Activated naive CD8-positive, alpha-beta T cell treated with anti-CD3 and anti-CD28 coated beads for 36 hours (primary cell): ENCODE data around the gene PSMB8. TPM values are rescaled to one million over a fixed set of nuclear protein-coding genes. Genes with fewer than 3 reads are reported as not detected.
A peak's percentile ranks its signal among the peaks of the same experiment; 100 is the strongest.

Experiments
- DNase-seq: peaks from one replicate; pipeline ENCODE4 v3.0.0; 2021
- H3K27ac Mint-ChIP-seq: one replicate; pipeline ENCODE4 v1.8.0; 2022; ENCODE audit warnings: mild to moderate bottlenecking, moderate library complexity, mixed read lengths
- H3K27me3 Mint-ChIP-seq: one replicate; pipeline ENCODE4 v1.8.0; 2022; ENCODE audit warnings: mild to moderate bottlenecking, mixed read lengths
- H3K36me3 Mint-ChIP-seq: one replicate; pipeline ENCODE4 v1.8.0; 2021; ENCODE audit warnings: mild to moderate bottlenecking, mixed read lengths
- H3K4me1 Mint-ChIP-seq: one replicate; pipeline ENCODE4 v1.8.0; 2021; ENCODE audit warnings: mixed read lengths
- H3K4me3 Mint-ChIP-seq: one replicate; pipeline ENCODE4 v1.8.0; 2022; ENCODE audit warnings: mild to moderate bottlenecking, moderate library complexity, mixed read lengths
- H3K9me3 Mint-ChIP-seq: one replicate; pipeline ENCODE4 v1.8.0; 2022; ENCODE audit warnings: mixed read lengths
- total RNA-seq, 2 experiments: library from RNA; stranded (reverse); gene quantifications; one replicate each; pipeline ENCODE4 v1.2.3, GENCODE V29; 2021

PSMB8 gene
- total RNA-seq, 2 experiments from 2014 or later: 385 to 393 TPM

DNA sequence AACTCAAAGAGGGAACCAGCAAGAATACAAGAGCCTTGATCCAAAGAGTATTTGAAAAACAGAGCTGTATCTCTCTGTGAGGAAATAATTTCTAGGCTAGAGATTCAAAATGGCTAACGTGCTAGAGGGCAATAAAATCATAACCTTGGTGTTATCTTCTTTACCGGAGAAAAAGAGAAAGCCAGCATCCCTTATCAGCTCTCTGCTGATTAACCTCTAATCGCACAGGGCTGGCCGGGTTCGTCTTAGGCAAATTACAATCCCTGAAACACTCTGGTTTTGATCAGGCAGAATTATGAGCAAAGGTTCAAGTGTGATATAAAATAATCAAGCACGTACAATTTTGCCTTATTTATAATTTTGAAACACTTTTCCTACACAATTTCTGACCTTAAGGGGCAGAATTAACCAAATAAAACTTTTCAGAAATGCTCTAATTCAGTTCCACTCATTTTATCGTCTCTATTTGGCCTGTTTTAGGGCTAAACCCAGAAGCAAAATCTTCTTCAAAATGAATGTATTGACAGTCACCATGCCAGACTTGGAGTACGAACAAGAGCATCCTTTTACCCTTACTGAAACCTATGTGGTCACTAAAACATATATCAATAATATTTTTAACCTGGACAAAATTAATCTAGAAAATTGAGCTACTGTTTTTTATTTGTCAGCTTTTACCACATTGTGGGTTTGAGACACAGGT is 23.9 kb upstream of the PSMB8 start:
- Mint-ChIP-seq H3K27me3 (no peaks in the 10 kb centered on the region), H3K4me1 (peaks cover 52% of the 10 kb centered on the region), H3K4me3 (peak overlapping the region; percentile 58), H3K9me3 (no peaks in the 10 kb centered on the region), H3K36me3 (peaks cover 14% of the 10 kb centered on the region), H3K27ac (peak overlapping the region; percentile 88)
- DNase-seq: no peak

DNA sequence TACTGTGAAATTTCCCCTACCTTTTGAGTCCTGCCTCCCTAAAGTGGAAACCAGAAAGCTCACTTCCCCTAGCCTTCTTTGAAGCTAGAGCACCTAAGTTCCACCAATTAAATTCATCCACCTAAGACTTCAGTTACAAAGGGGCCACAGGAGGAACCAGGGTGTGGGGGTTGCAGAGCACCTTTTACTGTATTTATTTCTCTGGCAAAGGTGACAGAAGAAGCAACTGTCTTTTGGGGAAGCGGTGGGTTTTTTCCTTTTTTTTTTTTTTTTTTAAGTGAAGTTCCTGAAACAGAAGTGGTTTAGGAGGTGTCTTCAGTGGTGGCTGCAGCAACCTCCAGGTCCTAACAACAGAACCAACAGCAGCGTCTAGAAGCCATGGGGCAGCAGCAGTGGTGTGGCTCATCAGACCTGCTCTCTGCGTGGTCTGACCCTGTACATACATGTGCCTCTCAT is 23.2 kb upstream of the PSMB8 start:
- H3K4me3 Mint-ChIP-seq: peak overlapping the region; percentile 58
- peaks cover 52% of the 10 kb centered on the region for H3K4me1 Mint-ChIP-seq
- H3K27ac Mint-ChIP-seq: peak overlapping the region; percentile 88
- H3K36me3 Mint-ChIP-seq: peaks cover 14% of the 10 kb centered on the region
- H3K9me3 Mint-ChIP-seq: no peaks in the 10 kb centered on the region
- H3K27me3 Mint-ChIP-seq: no peaks in the 10 kb centered on the region
- no peak for DNase-seq

DNA sequence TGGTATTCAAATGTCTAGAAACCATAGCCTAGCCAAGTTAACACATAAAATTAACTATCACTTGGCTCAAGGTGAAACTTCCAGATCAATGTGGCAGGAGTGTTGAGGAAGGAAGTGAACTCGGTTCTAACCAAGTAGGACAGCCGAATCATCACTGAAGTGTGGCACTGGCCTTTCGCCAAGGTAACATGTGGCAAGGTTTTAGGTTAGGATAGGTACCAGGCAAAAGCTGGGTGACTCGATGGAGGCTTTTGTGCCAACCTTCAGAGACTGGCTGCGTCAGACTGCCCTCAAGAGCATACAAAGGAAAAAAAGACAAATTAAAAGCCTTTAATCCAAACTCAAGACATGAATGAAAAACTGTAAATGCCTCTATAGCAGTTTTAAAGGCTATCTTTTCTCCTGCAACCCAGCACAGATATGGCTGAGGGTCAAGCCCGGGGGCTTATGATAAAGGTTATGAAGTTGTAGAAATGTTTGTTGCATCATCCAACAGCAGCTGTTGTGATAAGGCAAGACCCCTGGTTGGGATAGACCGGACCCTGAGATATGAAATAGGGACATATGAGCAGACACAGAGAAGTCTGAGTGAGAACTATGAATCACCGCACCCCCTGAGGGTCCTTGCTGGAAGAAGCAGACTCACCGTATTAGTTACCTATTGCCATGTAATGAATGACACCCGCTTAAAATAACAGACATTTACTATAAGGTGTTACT is 22.0 kb upstream of the PSMB8 start:
- no peak for DNase-seq
- Mint-ChIP-seq H3K4me3 (no peak overlapping the region), H3K9me3 (no peaks in the 10 kb centered on the region), H3K27me3 (no peaks in the 10 kb centered on the region), H3K4me1 (peaks cover 50% of the 10 kb centered on the region), H3K27ac (peak overlapping the region; percentile 88), H3K36me3 (peaks cover 19% of the 10 kb centered on the region)

DNA sequence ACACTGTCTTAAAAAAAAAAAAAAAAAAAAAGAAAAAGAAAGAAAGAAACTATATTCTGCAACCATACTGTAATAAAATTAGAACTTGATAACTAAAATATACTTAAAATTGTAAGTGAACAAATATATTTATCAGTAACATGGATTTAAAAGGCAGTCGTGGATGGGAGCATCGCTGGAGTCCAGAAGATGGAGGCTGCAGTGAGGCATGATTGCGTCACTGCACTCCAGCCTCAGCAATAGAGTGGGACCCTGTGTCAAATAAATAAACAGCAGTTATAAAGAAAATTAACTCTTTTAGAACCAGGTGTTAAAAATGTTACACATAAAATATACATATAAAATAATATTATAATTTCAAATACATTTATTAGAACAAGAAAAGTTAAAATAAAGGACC is 18.9 kb upstream of the PSMB8 start:
- Mint-ChIP-seq H3K4me3 (no peak overlapping the region), H3K36me3 (peaks cover 44% of the 10 kb centered on the region), H3K9me3 (no peaks in the 10 kb centered on the region), H3K4me1 (peaks cover 58% of the 10 kb centered on the region), H3K27ac (peak overlapping the region; percentile 54), H3K27me3 (no peaks in the 10 kb centered on the region)
- DNase-seq: no peak

DNA sequence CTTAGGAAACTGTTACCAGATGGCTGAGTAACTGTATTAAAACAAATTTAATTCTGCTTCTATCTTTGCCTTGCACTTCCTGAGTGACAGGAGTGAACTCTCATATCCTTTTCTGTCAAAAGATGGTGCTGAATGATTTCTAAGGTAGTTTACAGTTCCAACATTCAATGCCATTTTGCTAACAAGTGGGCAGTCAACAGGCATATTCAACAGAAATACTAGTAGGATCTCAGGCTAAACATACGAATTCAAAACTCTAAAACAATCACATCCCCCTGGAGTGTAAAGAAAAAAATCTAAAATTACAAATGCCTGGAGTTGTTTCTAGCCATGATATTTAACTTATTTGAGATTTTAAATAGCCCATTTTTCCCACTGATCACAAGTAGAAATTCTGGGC is 16.8 kb upstream of the PSMB8 start:
- no peaks in the 10 kb centered on the region for H3K9me3 Mint-ChIP-seq
- no peak overlapping the region for H3K4me3 Mint-ChIP-seq
- H3K4me1 Mint-ChIP-seq: peaks cover 55% of the 10 kb centered on the region
- peak overlapping the region; percentile 70 for H3K27ac Mint-ChIP-seq
- no peaks in the 10 kb centered on the region for H3K27me3 Mint-ChIP-seq
- no peak for DNase-seq
- H3K36me3 Mint-ChIP-seq: peaks cover 58% of the 10 kb centered on the region

DNA sequence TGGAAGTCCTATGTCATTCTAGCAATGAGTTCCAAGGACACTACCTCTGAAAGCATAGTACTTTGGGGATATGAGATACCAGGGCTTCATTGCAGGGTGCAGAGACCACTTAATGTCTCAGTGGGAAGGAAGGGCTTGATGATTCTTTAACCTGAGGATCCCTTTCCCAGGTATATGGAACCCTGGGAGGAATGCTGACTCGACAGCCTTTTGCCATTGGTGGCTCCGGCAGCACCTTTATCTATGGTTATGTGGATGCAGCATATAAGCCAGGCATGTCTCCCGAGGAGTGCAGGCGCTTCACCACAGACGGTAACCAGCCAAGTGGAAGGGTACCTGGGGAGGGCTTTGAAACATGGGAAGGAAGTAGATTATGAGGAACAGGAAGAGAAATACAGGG is 14.3 kb upstream of the PSMB8 start:
- H3K36me3 Mint-ChIP-seq: peaks cover 65% of the 10 kb centered on the region
- peak overlapping the region; percentile 82 for H3K27ac Mint-ChIP-seq
- peak overlapping the region; percentile 53 for H3K4me3 Mint-ChIP-seq
- H3K4me1 Mint-ChIP-seq: peaks cover 52% of the 10 kb centered on the region
- H3K27me3 Mint-ChIP-seq: no peaks in the 10 kb centered on the region
- DNase-seq: no peak
- no peaks in the 10 kb centered on the region for H3K9me3 Mint-ChIP-seq

DNA sequence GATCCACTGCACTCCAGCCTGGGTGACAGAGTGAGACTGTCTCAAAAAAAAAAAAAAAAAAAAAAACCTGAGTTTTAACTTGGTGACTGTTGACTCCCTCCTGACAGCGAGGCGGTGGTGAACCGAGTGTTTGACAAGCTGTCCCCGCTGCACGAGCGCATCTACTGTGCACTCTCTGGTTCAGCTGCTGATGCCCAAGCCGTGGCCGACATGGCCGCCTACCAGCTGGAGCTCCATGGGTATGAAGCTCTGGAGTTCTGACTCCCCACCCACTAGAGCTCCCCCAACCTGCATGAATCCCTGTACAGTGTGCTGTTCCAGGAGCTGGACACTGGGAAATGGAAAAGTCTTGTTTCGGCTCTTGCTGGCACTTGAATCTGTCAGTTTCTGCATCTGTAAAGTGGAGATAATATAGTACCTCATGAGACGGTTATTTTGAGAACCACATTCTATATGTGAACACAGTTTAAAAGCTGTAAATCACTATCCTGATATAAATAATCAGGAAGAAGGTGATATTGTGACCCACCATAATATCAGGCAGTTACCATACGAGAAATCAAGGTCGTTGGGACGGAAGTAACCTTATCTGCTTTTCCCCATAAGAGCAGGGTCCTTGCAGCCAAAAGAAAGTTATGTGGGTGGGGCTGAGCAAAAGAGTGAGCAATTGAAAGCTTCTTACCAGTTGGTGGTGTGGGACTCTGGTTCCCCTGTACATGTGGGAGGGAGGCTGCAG is 13.5 kb upstream of the PSMB8 start:
- DNase-seq: no peak
- Mint-ChIP-seq H3K4me1 (peaks cover 52% of the 10 kb centered on the region), H3K27ac (peak overlapping the region; percentile 82), H3K27me3 (no peaks in the 10 kb centered on the region), H3K36me3 (peaks cover 69% of the 10 kb centered on the region), H3K9me3 (no peaks in the 10 kb centered on the region), H3K4me3 (peak overlapping the region; percentile 99)

DNA sequence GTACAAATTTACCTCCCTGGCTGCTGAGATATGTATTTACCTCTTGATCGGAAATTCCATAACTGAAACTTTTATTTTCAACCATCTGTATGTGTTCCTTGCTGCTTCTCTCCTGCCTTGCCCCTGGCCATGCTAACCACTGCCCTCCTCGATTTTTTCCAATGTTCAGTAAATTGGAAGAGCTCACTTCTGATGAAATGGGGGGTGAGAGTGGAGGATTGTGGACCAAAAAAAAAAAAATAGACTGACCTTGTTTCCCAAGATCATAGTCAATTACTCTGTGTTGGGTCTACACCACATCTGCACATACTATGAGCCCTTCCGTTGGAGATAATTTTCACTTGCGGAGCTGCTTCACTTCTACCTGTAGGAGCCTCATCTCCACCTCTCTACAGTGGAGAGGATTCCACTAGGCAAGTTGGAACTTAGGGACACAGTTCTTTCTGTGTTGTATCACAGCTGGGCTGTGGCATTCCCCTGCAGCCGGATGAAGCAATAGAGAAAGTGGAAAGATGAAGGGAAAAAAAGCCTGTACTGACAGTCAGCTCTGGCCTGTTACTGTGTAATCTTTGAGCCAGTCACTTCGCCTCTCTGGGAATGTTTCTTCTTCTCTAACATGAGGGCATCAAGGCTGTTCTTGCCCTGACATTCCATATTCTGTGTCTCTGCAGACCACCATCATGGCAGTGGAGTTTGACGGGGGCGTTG is 11.8 kb upstream of the PSMB8 start:
- H3K9me3 Mint-ChIP-seq: no peaks in the 10 kb centered on the region
- no peak for DNase-seq
- peak overlapping the region; percentile 99 for H3K4me3 Mint-ChIP-seq
- no peaks in the 10 kb centered on the region for H3K27me3 Mint-ChIP-seq
- peaks cover 79% of the 10 kb centered on the region for H3K36me3 Mint-ChIP-seq
- peak overlapping the region; percentile 100 for H3K27ac Mint-ChIP-seq
- H3K4me1 Mint-ChIP-seq: peaks cover 61% of the 10 kb centered on the region

DNA sequence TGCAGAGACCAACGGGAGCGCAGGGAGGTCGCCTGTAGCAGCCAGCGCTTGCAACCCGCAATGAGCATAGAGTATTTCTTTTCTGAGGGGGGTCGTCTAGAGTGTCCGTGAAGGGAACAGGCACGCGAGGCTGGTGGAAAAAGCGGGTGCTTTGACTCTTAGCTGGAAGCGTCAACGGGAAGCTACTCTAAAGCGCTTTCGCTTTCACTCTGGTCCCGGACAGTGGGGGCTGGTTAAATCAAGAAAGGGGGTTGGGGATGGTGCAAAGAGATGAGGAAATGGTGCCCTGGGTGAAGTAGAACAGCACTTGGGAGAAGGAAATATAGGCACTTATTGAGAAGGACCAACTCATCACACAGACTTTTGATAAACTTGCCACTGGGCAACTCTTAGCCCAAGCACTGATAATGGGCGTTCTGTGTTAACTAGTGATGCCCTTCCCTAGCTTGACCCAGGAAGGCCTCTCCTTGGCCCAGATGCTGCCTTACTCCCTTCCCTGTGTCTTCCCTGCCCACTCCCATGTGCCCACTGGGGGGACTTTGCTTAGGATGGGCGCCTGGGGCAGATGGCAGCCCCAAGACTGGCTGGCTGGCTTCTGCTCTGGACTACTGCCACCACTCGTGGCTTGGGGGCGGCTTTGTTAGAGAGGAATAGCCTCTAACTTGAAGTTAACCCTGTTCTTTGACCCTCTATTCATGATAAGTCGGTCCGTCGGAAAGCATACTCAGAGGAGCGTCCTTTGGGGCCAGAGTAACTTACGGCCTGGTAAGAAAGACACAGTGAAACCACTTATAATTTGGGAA is 10.7 kb upstream of the PSMB8 start:
- Mint-ChIP-seq H3K36me3 (peaks cover 84% of the 10 kb centered on the region), H3K4me3 (peak overlapping the region; percentile 99), H3K4me1 (peaks cover 62% of the 10 kb centered on the region), H3K9me3 (no peaks in the 10 kb centered on the region), H3K27ac (peak overlapping the region; percentile 100), H3K27me3 (no peaks in the 10 kb centered on the region)
- DNase-seq: peak; percentile 62

DNA sequence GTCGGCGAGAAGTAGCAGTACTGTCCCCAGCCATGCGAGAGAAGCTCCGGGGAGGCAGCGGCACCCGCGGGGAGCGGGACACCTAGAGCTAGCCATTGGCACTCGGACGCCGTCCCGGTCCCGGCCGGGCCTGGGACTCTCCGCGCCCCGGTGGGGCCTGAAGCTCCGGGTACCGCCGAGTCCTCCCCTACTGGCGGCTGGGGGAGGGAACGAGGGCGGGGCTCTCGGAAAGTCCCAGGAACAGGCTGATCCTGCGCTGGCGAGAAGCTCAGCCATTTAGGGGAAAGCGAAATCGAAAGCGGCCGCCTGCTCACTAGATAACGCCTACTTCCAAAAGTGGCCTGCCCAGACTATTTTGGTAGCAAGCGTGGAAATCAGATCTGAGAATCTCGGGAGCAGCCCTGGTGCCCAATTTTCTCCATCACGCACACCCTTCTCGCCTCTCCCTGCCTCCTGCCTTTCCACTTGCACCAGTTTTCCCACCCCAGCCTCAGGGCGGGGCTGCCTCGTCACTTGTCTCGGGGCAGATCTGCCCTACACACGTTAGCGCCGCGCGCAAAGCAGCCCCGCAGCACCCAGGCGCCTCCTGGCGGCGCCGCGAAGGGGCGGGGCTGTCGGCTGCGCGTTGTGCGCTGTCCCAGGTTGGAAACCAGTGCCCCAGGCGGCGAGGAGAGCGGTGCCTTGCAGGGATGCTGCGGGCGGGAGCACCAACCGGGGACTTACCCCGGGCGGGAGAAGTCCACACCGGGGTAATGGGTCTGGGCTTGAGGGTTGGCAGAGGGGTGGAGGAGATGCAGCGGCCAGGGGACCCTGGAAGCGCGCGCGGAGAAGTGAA is 9.9 kb upstream of the PSMB8 start, which contains the start of the genes PSMB9 and TAP1:
Gene PSMB9, plus strand, starts transcription at position 652 of the 835 bp plus-strand sequence. Its CDS starts 38 bp downstream, at position 690.
Gene TAP1, minus strand, starts transcription at position 164 of the 835 bp plus-strand sequence. Its CDS starts 68 bp downstream, at position 96.
- peak within 1 kb of the TSS; percentile 99 for H3K4me3 Mint-ChIP-seq
- peaks cover 84% of the 10 kb centered on the region for H3K36me3 Mint-ChIP-seq
- peak within 1 kb of the TSS; percentile 100 for H3K27ac Mint-ChIP-seq
- H3K4me1 Mint-ChIP-seq: peaks cover 62% of the 10 kb centered on the region
- DNase-seq: peak; percentile 96
- H3K27me3 Mint-ChIP-seq: no peaks in the 10 kb centered on the region
- H3K9me3 Mint-ChIP-seq: no peaks in the 10 kb centered on the region

DNA sequence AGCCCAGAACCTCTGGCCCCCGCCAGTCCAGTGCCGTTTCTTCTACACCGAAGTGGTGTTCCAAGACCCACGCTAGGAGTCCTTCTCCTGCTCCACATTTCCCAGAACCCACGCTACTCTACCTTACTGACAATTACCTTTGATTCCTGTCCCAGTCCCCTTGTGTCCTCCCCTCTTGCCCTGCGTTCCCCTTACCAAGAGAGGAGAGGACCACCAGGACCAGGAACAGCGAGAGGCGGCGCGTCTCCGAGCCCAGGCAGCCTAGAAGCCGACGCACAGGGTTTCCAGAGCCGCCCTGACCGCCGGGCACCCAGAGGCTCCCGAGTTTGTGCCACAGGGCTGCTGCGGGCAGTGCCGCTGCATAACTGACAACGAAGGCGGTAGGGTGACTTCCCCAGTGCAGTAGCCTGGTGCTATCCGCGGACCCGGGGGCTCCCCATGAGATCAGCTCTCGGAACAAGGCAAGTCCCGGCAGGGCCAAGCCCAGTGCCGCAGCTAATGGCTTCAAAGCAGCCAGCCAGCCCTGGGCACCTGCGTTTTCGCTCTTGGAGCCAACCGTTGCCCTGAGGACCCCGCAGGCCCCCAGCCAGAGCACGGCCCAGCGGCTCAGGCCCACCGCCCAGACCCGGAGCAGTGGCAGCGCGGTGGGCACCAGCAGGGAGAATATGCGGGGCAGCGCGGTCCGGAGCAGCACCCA is 9.1 kb upstream of the PSMB8 start:
- Mint-ChIP-seq H3K36me3 (peaks cover 84% of the 10 kb centered on the region), H3K4me3 (peak overlapping the region; percentile 99), H3K4me1 (peaks cover 61% of the 10 kb centered on the region), H3K9me3 (no peaks in the 10 kb centered on the region), H3K27me3 (no peaks in the 10 kb centered on the region), H3K27ac (peak overlapping the region; percentile 100)
- DNase-seq: peak; percentile 66

DNA sequence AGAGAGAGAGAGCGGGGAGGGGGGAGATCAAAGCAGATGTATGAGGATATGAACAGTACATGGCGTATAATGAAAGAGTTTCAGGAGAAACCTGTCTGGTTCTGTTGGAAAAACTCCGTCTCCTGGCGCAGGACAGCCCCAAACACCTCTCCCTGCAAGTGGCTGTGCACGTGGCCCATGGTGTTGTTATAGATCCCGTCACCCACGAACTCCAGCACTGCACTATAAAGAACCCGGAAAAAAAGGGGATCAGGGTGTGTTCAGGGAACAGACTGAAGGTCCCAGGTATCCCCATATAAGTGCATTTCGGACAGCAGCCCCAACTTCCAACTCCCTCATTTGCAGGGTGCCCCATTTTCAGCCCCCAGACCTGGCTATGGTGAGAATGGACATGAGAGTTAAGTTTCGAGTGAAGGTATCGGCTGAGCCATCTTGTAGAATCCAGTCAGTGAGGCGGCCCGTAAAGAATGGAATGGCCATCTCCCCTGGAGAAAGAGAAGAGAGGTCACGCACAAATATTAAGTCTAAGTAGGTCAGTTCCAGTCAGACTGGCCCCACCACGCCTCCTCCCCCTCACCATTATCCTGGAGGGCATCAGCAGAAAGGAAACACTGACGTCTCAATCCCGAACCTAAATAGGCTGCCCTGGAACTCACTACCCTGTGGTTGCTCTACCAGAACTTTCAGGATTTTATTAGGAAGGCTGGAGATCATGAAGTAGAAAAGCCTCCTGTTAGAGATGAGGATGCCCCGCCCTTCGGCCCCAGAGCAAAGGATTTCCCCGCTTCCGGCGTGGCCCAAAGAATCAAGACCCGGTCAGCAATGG is 8.4 kb upstream of the PSMB8 start:
- Mint-ChIP-seq H3K27me3 (no peaks in the 10 kb centered on the region), H3K4me3 (peak overlapping the region; percentile 99), H3K9me3 (no peaks in the 10 kb centered on the region), H3K36me3 (peaks cover 84% of the 10 kb centered on the region), H3K27ac (peak overlapping the region; percentile 100), H3K4me1 (peaks cover 61% of the 10 kb centered on the region)
- DNase-seq: peak; percentile 43
